Transverse colon (tissue), 3 donors: ENCODE measurements around the gene TPGS1.

Source experiments
- EP300 ChIP-seq: sonication (generic); formaldehyde crosslinking; IDR thresholded peaks from one replicate; pipeline ENCODE4 v1.6.1; 2017; ENCODE audit warnings: antibody characterized with exemption, low read depth
- TF ChIP-seq, protein P1 (sequence below), 5 experiments: fragments of 200-600 bp in 3 of 5; fragments of 450-650 bp in 2 of 5; sonication (generic) in 3 of 5; IDR thresholded peaks; 1 replicate in 2 of 5; 2 replicates in 3 of 5; pipeline ENCODE4 v1.5.1; 2016 to 2017; ENCODE audit warnings: antibody characterized with exemption in 5 of 5, inconsistent platforms in 3 of 5, mild to moderate bottlenecking in 2 of 5, moderate library complexity in 1 of 5

DNA sequence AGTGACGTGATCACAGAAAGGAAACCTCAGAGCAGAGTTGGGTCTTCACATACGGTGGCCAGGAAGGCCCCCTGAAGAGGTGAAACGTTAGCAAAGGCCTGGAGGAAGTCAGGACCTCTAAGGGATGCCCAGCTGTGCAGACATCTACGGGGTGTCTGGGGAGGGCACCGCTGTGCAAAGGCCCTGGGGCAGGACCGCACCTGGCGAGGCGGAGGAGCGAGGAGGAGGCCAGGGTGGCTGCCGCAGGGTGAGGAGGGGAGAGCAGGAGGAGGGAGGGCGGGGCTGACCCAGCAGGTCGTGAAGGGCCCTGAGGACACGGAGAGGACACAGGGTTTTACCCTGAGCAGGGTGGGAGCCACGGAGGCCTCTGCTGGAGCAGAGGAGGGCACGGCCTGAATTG lies 22.8 kb upstream of the TPGS1 start:
- TF ChIP-seq EP300: no peak
- TF ChIP-seq, protein P1, sequence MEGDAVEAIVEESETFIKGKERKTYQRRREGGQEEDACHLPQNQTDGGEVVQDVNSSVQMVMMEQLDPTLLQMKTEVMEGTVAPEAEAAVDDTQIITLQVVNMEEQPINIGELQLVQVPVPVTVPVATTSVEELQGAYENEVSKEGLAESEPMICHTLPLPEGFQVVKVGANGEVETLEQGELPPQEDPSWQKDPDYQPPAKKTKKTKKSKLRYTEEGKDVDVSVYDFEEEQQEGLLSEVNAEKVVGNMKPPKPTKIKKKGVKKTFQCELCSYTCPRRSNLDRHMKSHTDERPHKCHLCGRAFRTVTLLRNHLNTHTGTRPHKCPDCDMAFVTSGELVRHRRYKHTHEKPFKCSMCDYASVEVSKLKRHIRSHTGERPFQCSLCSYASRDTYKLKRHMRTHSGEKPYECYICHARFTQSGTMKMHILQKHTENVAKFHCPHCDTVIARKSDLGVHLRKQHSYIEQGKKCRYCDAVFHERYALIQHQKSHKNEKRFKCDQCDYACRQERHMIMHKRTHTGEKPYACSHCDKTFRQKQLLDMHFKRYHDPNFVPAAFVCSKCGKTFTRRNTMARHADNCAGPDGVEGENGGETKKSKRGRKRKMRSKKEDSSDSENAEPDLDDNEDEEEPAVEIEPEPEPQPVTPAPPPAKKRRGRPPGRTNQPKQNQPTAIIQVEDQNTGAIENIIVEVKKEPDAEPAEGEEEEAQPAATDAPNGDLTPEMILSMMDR (IDR thresholded peaks at IDR 0.05): no peak
